ENCODE measurements around the gene LDB3. TPM values are rescaled to one million over a fixed set of nuclear protein-coding genes. Genes with fewer than 3 reads are reported as not detected.

The LDB3 gene
- total RNA-seq, 1 experiment from 2014 or later, result 0.20 TPM

DNA sequence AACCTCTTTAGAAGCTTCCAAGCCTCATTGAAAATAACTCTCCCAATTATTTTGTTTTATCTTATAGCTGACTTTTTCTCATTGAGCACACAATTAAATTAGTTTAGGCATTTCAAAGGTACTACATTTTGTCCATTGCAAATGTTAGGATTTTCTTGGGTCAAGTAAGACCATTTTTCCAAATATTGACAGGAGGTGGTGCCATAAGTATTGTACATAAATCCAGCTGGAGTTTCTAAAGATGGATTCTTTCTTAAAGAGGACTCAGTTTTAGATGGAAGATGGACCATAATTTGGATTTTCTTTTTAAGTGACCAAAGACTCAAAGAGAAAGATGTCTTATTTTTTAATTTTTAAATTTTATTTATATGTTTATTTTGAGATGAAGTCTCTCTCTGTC, 26.3 kb upstream of the LDB3 start:
- Histone ChIP-seq H3K36me3 (ENCODE audit: control insufficient read depth in 1 of 2, insufficient read depth in 2 of 2, low read length in 2 of 2) (no peaks in the 10 kb centered on the region), H3K79me2 (ENCODE audit: insufficient read depth, low read length) (no peaks in the 10 kb centered on the region), H3K4me2 (ENCODE audit: low read length) (no peak overlapping the region), H3K9me2 (ENCODE audit: insufficient read depth) (no peaks in the 10 kb centered on the region), H3K9me3 (ENCODE audit: control insufficient read depth in 1 of 2, insufficient read depth in 1 of 2, low read depth in 1 of 2, low read length in 2 of 2) (no peaks in the 10 kb centered on the region), H4K20me1 (ENCODE audit: insufficient read depth) (no peaks in the 10 kb centered on the region), H3K4me3 (replicated peaks in 1 of 2; ENCODE audit: low read depth in 1 of 2, low read length in 2 of 2) (no peak overlapping the region), H3K9ac (ENCODE audit: low read length) (no peak overlapping the region), H3K4me1 (ENCODE audit: control insufficient read depth in 1 of 2, insufficient read depth in 2 of 2, low read length in 2 of 2) (peaks cover 14 to 27% of the 10 kb centered on the region in 2 experiments), H2AFZ (ENCODE audit: low read depth, low read length, poor library complexity, severe bottlenecking) (no peak overlapping the region), H3K27me3 (ENCODE audit: insufficient read depth, low read length) (no peaks in the 10 kb centered on the region), H3K27ac (ENCODE audit: low read depth, low read length) (no peak overlapping the region)
- no peak for ATAC-seq
- CTCF ChIA-PET, result interaction anchor here (1.0 kb wide), 1 partner anchor 42 kb away, joined by 3 read pairs; no protein-coding TSS in a partner anchor
- intact Hi-C loops (cut with micrococcal nuclease), result no loop called here
- no peak for DNase-seq (ENCODE audit: low read depth, low spot score)
- no TSS peak for BruUV-seq (replicated peaks)
- POLR2A ChIA-PET, result no interaction called here
- TF ChIP-seq FOSL1 (IDR thresholded peaks at IDR 0.05; ENCODE audit: low read depth) (no peak), SIN3A (IDR thresholded peaks at IDR 0.05; ENCODE audit: low read depth) (no peak), SRF (IDR thresholded peaks at IDR 0.05; ENCODE audit: low read depth) (no peak), ZFX (IDR thresholded peaks at IDR 0.05) (no peak), POLR2AphosphoS5 (IDR thresholded peaks at IDR 0.05; ENCODE audit: low read depth, low read length) (no peak), RAD21 (IDR thresholded peaks at IDR 0.05; ENCODE audit: low read depth) (peak; percentile 40; the same call in 1 of the 2 replicates), YY1 (IDR thresholded peaks at IDR 0.05; ENCODE audit: extremely low read depth, insufficient replicate concordance, low read depth, low read length) (no peak)
- TF ChIP-seq, protein P1, sequence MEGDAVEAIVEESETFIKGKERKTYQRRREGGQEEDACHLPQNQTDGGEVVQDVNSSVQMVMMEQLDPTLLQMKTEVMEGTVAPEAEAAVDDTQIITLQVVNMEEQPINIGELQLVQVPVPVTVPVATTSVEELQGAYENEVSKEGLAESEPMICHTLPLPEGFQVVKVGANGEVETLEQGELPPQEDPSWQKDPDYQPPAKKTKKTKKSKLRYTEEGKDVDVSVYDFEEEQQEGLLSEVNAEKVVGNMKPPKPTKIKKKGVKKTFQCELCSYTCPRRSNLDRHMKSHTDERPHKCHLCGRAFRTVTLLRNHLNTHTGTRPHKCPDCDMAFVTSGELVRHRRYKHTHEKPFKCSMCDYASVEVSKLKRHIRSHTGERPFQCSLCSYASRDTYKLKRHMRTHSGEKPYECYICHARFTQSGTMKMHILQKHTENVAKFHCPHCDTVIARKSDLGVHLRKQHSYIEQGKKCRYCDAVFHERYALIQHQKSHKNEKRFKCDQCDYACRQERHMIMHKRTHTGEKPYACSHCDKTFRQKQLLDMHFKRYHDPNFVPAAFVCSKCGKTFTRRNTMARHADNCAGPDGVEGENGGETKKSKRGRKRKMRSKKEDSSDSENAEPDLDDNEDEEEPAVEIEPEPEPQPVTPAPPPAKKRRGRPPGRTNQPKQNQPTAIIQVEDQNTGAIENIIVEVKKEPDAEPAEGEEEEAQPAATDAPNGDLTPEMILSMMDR (IDR thresholded peaks at IDR 0.05 in 2 of 3, conservative IDR thresholded peaks at IDR 0.05 in 1 of 3; ENCODE audit: borderline replicate concordance in 1 of 3, insufficient read depth in 1 of 3, low read depth in 2 of 3, low read length in 2 of 3), result no peak
- TF ChIP-seq, protein P2, sequence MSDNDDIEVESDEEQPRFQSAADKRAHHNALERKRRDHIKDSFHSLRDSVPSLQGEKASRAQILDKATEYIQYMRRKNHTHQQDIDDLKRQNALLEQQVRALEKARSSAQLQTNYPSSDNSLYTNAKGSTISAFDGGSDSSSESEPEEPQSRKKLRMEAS (IDR thresholded peaks at IDR 0.05), result no peak
- RAD21 ChIA-PET (ENCODE audit: low non-redundant PET in 1 of 2, low total read pairs in 2 of 2, uncharacterized antibody in 2 of 2, unreplicated experiment in 2 of 2), result no interaction called here

Data from HCT116 (cell line).